ENCODE data around the gene CALB2.
"Not testable (repeated sequence)": the region's sequence is repeated elsewhere in the genome, so short reads cannot be mapped to it uniquely, and the experiment has no call there.

GRCh38 chr16:71313591-71313990, 44.9 kb upstream of the CALB2 start:
- TF ChIP-seq CTCF, POLR2A (IDR thresholded peaks at IDR 0.05): not testable (repeated sequence)

Measured in uterus (tissue), 2 donors.